MV-4-11 (cell line): ENCODE data around the gene ACAD10.
A peak's percentile ranks its signal among the peaks of the same experiment; 100 is the strongest.
"Not testable (repeated sequence)": the region's sequence is repeated elsewhere in the genome, so short reads cannot be mapped to it uniquely, and the experiment has no call there.

Source experiments
- DNase-seq: peaks from one replicate; lab custom pipeline; 2025; lab: John Stamatoyannopoulos, UW

The ACAD10 gene

GRCh38 chr12:111685811-111686573 lies at the start of gene ACAD10, which contains the start of gene BRAP:
Gene ACAD10, plus strand, starts transcription at chr12:111686053. Its CDS starts 6,657 bp downstream, at chr12:111692710.
Gene BRAP, minus strand, starts transcription at chr12:111685956. Its CDS starts 164 bp downstream, at chr12:111685792.
- peak; percentile 94 for DNase-seq

DNA sequence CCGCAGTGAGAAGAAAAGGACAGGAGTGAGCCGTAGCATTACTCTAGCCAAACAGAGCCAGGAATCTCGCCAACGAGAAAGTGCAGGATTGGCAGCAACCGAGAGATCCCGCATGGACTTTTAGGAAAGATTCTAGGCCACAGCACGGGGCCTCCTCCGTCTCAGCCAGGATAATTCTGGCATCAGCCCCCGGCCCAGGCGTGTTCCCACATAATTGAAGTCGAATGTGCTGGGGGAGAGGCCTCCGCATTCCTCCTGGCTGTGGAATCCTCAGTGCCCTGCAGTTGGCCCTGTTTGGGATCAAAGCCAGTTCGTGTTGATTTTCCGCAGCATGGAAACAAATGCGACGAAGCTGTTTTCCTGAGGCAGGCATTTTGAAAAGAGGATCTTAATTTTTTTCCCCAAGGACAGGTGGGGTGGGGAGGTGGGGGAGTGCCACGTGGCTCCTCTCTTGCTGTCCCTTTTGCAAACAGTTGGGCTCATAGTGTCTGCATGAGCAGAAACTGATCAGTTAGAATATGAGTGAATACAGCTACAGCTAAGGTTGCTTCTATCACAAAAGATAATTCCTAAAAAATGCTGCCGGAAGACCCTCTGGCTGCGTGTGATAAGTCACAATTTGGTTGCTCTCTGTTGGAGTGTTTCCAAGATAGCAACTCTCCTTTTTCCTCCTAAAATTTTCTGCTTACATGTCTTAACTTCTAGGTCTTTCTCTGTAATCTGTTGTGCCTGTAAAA lies 49.5 kb upstream of the ACAD10 start:
- no peak for DNase-seq

DNA sequence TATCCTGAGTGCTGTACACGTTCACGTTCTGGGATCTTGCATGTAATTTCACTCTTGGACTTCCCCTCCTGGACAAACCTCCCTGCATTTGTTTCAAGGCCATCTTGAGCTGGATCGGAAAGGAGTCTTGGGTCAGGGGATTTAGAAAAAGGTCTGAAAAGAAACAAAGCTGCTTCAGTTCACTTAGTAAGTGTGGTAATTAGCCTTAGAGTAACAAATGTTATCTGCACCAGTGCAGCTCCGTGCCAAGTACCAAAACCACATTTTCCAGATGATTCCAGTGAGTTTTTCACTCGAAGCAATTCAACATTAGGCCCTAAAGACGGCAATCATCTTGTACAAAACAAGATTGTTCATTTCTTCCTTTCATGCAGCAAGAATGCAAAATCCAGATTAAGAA lies 47.3 kb upstream of the ACAD10 start:
- no peak for DNase-seq

DNA sequence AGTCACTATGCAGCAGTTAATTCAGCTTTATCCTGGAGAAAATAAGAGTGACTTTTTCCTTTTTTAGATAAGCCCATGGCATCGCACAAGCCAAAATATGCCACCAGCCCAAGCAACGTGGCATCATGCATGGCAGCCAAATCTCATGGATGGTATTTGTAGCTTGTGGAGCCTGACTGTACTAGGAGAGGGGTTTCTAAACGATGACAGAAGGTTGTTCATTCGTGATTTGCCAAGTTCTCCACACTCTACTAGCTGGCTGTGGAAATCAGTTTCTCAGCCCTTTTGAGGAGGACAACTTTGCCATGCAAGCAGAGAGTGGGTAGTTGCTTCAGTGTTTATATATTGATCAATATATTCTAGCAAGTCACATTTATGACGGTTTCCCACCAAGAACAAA lies 45.3 kb upstream of the ACAD10 start:
- no peak for DNase-seq

DNA sequence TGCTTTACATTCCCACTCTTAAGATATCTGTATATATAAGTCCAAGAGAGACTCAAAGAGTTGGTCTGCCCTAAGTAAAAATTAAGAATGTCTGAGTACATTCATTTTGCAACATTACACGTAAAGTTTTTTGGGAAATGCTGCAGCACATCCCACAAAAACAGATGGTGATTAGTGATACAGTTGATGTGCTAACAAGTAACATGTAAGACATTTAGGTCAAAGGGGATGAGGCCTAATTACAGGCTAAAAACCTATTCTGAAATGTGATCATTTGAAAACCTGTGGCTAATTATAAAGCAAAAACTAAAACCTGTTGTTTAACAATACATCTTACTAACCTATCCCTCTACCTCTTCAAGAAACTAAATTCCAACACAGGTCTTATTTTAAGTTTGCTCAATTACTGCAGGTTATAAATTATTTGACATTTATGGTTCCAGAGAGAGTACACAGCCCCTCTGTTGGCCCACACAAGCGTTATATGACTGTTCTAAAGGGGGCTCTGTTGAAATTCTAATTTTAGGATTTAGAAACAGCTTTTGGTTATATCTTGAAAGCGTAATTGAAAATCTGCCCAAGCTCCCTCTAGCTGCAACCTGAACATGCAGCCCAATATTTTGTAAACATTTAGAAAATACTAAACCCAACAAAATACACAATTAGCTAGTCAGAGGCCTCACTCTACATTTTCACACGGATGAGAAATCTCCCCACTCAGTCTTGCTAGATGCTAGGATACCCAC lies 43.0 kb upstream of the ACAD10 start:
- no peak for DNase-seq

- no peak for DNase-seq
Measured at GRCh38 chr12:111643427-111643826, 42.4 kb upstream of the ACAD10 start.

- no peak for DNase-seq
Measured at GRCh38 chr12:111645433-111645832, 40.4 kb upstream of the ACAD10 start.

GRCh38 chr12:111650912-111651311 lies 34.9 kb upstream of the ACAD10 start:
- DNase-seq: peak; percentile 82

DNA sequence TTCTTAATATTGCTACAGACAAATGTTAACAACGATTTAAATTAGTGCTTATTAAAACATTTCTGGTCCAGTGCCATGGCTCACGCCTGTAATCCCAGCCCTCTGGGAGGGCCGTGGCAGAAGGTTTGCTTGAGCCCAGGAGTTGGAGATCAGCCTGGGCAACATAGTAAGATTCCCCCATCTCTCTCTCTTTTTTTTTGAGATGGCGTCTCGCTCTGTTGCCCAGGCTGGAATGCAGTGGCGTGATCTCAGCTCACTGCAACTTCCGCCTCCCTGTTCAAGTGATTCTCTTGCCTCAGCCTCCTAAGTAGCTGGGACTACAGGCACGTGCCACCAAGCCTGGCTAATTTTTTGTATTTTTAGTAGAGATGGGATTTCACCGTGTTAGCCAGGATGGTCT lies 33.3 kb upstream of the ACAD10 start:
- DNase-seq: not testable (repeated sequence)

- DNase-seq: no peak
Measured at GRCh38 chr12:111653596-111653995, 32.3 kb upstream of the ACAD10 start.

GRCh38 chr12:111655356-111655755 lies 30.5 kb upstream of the ACAD10 start:
- no peak for DNase-seq

GRCh38 chr12:111656016-111656415 lies 29.8 kb upstream of the ACAD10 start:
- DNase-seq: no peak

DNA sequence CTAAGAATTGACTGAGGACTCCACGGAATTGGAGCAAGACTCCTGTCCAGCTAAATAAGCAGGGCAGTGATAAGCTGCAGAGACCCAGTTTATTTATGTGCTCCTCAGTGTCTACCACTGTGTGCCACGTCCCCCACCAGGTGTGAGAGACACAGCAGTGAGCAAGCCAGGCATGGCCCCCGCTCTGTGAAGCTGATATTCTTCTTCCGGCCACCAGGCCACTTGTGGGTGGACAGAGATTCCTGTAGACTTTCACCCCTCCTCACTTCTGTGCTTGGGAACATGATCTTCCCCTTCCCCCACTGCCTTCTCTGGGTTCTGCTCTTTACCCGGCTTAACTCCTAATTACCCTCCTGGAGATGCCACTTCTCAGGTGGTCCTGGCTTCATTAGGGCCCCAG lies 21.4 kb upstream of the ACAD10 start:
- DNase-seq: no peak

DNA sequence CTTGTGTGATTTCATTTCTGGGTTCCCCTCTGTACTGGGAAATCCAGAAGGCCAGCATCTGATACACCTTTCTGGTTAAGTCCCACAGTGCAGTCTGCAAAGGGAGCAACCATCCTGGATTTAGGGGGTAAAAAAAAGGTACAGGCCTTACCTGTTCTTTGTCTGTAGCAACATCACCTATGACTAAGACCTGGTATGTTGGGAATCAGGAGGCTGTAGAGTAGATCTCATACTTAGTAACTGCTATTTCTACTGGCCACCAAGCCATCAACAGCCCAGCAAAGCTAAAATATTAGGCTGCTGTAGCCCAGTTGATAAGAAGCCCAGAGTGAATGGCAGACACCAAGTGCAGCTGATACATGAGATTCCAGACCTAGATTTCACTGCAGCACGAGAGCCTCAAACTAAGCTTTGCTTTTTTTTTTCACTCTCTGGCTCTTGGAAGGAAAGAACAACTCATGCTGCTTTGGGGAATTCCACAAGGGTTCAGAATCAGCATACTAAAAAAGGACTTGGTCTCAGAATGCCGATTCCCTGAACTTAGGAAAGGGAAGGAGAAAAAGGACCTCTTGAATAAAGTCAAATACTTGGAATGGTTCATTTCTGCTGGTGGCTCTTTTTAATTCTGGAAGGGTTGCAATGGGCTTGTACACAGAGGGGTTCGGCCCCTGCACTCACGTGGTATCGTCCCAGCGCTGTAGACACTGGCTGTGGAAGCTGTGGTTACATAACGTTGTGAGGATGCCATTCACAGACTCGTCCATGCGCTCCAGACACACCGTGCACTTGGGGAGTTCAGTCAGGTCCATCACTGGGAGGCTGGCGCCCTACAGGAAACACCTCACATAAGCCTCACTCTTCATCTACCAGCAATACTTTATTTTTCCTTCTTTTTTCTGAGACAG lies 20.6 kb upstream of the ACAD10 start:
- DNase-seq: no peak

DNA sequence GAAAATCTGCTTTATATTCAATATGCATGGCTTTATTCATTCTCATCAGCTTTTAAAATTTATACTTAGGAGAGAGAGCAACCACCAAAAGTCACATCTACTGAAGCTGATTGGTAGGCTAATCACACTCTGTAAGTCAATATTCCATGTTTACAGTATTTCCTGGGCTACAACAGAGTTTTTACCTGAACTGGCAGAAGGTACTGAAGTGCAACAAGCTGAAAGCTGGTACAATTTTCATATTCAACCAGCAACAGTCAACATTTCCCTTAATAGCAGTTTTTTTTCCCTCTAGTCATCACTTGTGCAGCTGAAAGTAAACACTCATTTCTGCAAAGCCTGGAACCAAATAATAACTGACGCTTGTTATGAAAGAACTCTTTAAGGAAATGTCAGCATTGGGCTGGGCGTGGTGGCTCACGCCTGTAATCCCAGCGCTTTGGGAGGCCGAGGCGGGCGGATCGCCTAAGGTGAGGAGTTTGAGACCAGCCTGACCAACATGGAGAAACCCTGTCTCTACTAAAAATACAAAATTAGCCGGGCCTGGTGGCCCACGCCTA lies 13.0 kb upstream of the ACAD10 start:
- no peak for DNase-seq

DNA sequence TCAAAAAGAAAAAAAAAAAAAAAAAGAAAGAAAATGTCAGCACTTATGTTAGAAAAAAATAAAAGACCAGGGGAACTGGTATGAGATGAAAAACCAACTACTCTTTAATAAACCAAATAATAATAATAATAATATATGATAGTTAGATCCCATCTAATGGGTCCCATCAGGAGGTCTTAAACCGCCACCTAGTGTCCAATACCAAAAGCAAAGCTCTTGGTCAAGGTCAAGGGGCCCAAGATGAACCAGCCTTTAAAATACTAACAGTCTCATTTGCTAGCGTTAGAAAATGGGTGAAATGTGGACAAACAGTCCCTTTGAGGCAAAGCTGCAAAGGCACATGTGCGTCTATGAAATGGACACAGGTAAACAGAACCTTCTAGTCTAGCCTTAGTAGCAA lies 12.3 kb upstream of the ACAD10 start:
- DNase-seq: no peak

DNA sequence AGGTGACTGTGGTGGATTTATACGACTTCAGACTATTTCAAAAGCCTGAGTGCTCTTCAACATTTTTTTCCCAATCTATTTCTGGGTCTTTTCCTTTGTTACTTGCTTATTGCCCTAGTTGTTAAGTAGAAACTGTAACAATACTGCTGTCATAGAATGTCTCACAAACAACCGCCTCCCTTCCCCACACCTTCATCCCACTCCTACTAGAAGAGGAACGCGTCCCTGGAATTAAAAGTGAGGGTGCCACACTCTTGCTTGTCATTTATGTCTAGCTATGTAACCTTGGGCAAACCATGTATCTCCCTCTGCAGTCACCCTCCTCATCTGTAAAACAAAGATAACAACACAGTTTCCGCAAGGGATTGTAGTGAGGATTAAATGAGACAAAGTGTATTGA lies 8.7 kb upstream of the ACAD10 start:
- DNase-seq: no peak

DNA sequence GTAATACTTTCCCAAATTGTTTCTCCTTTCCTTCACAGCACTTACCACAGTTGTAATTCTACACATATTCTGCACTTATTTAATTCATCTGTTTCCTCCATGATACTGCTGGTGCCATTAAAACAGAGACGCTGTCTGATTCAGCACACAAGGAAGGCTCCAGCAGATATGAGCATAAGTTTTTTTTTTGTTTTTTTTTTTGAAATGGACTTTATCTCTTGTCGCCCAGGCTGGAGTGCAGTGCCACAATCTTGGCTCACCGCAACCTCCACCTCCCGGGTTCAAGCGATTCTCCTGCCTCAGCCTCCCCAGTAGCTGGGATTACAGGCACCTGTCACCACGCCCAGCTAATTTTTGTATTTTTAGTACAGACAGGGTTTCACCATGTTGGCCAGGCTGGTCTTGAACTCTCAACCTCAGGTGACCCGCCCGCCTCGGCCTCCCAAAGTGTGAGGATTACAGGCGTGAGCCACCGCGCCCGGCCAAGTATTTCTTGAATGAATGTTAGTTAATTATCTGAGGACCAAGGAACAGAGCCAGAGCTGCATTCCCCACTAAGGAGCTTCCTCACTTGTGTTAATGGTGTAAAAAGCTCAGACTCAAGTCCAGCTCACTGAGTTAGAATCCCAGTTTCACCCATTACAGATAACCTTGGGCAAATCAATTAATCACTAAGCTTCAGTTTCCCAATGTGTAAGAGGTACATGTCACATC lies 1.2 kb upstream of the ACAD10 start:
- DNase-seq: not testable (repeated sequence)

DNA sequence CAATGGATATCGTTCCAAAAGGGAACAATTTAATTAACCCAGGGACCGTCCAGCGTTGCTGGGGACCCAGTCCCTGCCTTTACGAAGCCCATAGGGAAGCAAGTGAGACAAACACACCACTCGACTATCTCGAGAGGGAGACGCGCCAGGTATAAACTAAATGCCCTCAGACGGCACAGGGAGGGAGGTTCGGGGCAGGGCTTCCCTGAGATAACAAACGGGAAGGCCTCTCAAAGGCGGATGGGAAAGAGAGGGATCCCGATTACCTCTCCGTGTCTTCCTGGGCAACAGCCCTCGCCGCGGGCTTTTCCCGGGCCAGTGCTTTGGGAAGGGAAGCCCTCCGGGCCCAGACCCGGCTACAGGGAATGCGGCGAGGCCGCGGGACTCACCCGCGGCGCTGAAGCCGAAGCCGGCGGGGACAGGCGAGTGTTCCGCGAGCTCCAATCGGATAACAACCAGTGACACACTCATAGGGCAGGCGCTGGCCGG lies 487 bp upstream of the ACAD10 start:
- no peak for DNase-seq

- no peak for DNase-seq
Measured at GRCh38 chr12:111686574-111687105, 787 bp downstream of the ACAD10 start.
